ENCODE results near the gene FAM13C. TPM values are rescaled to one million over a fixed set of nuclear protein-coding genes. Genes with fewer than 3 reads are reported as not detected.
A peak's percentile ranks its signal among the peaks of the same experiment; 100 is the strongest.

Gene FAM13C
- polyA plus RNA-seq, 3 donors from 2014 or later: not detected

GRCh38 chr10:59272061-59272460, 90.3 kb downstream of the FAM13C start:
- DNase-seq: no peak
- H3K27me3 Mint-ChIP-seq (ENCODE audit: low read depth in 3 of 3): peaks cover 0 to 3% (median 0%) of the 10 kb centered on the region in 3 donors
- peaks cover 0 to 20% (median 9%) of the 10 kb centered on the region in 6 donors for H3K9me3 Mint-ChIP-seq
- no peaks in the 10 kb centered on the region for H3K36me3 Mint-ChIP-seq
- no peaks in the 10 kb centered on the region for H3K4me1 Mint-ChIP-seq
- H3K27ac Mint-ChIP-seq: no peak overlapping the region
- H3K4me3 Mint-ChIP-seq: no peak overlapping the region

- no peak for DNase-seq
- H3K27ac Mint-ChIP-seq: no peak overlapping the region
- H3K4me3 Mint-ChIP-seq: no peak overlapping the region
- peaks cover 0 to 3% (median 0%) of the 10 kb centered on the region in 3 donors for H3K27me3 Mint-ChIP-seq (ENCODE audit: low read depth in 3 of 3)
- H3K36me3 Mint-ChIP-seq: no peaks in the 10 kb centered on the region
- no peaks in the 10 kb centered on the region for H3K4me1 Mint-ChIP-seq
- peaks cover 0 to 22% (median 12%) of the 10 kb centered on the region in 6 donors for H3K9me3 Mint-ChIP-seq
Observed at GRCh38 chr10:59271160-59271559, 91.2 kb downstream of the FAM13C start.

GRCh38 chr10:59270492-59270891, 91.9 kb downstream of the FAM13C start:
- Mint-ChIP-seq H3K36me3 (no peaks in the 10 kb centered on the region), H3K27ac (no peak overlapping the region), H3K4me1 (no peaks in the 10 kb centered on the region), H3K27me3 (ENCODE audit: low read depth in 3 of 3) (peaks cover 0 to 3% (median 0%) of the 10 kb centered on the region in 3 donors), H3K9me3 (peaks cover 2 to 26% (median 13%) of the 10 kb centered on the region in 6 donors), H3K4me3 (no peak overlapping the region)
- no peak for DNase-seq

DNA sequence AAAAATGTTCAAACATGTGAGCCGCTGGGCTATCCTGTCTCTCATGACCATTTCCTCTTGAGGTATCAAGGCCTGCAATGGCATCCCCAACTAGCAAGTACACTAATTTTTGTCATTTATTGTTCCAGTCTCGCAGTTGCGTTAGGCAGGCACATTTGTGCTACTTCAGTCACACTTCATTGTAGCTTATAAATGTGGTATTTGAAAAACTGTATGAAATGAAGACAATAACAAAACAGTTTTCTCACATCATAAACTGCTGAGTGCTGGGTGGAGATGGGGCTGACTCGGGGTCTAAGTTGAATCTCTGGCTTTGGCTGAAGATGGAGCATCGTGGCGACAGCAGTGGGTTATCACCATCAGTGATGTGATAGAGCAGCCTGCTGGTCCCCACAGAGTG, 92.7 kb downstream of the FAM13C start:
- Mint-ChIP-seq H3K9me3 (peaks cover 2 to 26% (median 11%) of the 10 kb centered on the region in 6 donors), H3K36me3 (no peaks in the 10 kb centered on the region), H3K27ac (no peak overlapping the region), H3K27me3 (ENCODE audit: low read depth in 3 of 3) (peaks cover 0 to 3% (median 0%) of the 10 kb centered on the region in 3 donors), H3K4me1 (no peaks in the 10 kb centered on the region), H3K4me3 (no peak overlapping the region)
- DNase-seq: no peak

DNA sequence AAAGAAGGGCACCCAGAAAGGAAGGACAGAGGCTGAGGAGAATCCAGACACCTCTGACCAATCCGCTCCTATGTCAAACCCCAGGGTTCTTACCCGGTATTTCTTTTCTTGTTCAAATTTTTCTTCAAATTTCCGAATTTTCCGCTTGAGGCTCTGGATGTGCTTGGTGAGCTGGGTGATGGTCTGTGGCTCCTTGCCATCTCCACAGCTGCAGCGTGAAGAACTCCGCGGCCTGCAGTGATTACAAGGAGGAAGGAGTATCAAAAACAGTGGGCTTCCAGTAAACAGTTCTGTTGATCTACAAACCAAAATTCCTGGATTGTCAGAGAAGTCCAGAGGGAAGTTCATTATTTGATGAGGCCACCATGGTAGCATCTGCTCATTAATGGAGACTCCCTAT, 93.9 kb downstream of the FAM13C start:
- H3K4me1 Mint-ChIP-seq: no peaks in the 10 kb centered on the region
- no peak overlapping the region for H3K4me3 Mint-ChIP-seq
- H3K36me3 Mint-ChIP-seq: no peaks in the 10 kb centered on the region
- H3K27ac Mint-ChIP-seq: no peak overlapping the region
- H3K27me3 Mint-ChIP-seq (ENCODE audit: low read depth in 3 of 3): peaks cover 0 to 3% (median 0%) of the 10 kb centered on the region in 3 donors
- H3K9me3 Mint-ChIP-seq: peaks cover 2 to 26% (median 11%) of the 10 kb centered on the region in 6 donors
- no peak for DNase-seq

- peaks cover 2 to 26% (median 9%) of the 10 kb centered on the region in 6 donors for H3K9me3 Mint-ChIP-seq
- H3K4me3 Mint-ChIP-seq: no peak overlapping the region
- H3K27me3 Mint-ChIP-seq (ENCODE audit: low read depth in 3 of 3): peaks cover 0 to 3% (median 0%) of the 10 kb centered on the region in 3 donors
- H3K27ac Mint-ChIP-seq: no peak overlapping the region
- no peaks in the 10 kb centered on the region for H3K4me1 Mint-ChIP-seq
- H3K36me3 Mint-ChIP-seq: no peaks in the 10 kb centered on the region
- DNase-seq: no peak
Observed at GRCh38 chr10:59266321-59266720, 96.0 kb downstream of the FAM13C start.

GRCh38 chr10:59265141-59265540, 97.2 kb downstream of the FAM13C start:
- no peak overlapping the region for H3K27ac Mint-ChIP-seq
- H3K27me3 Mint-ChIP-seq (ENCODE audit: low read depth in 3 of 3): no peaks in the 10 kb centered on the region
- H3K9me3 Mint-ChIP-seq: peaks cover 0 to 25% (median 5%) of the 10 kb centered on the region in 6 donors
- no peak for DNase-seq
- H3K4me3 Mint-ChIP-seq: no peak overlapping the region
- no peaks in the 10 kb centered on the region for H3K36me3 Mint-ChIP-seq
- H3K4me1 Mint-ChIP-seq: no peaks in the 10 kb centered on the region

DNA sequence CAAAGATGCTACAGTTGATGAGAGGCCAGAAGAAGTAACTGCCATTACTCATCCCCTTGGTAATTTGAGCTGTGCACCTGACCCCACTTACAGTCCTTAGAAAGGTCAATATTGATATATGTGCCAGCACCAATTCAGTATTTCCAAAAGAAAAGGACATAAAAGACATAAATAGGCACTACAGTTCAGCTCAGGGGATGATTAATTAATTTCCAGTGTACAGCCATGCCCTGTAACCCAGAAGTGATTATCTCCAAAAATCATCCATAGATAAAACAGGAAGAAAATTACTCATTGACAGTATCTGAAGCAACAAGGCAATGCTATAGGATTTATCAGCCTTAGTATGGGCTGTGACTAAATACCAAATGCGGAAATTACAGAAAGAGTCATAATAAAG, 103.5 kb downstream of the FAM13C start:
- Mint-ChIP-seq H3K36me3 (no peaks in the 10 kb centered on the region), H3K27ac (no peak overlapping the region), H3K27me3 (ENCODE audit: low read depth in 3 of 3) (peaks cover 0 to 2% (median 0%) of the 10 kb centered on the region in 3 donors), H3K4me1 (no peaks in the 10 kb centered on the region), H3K4me3 (no peak overlapping the region), H3K9me3 (peaks cover 0 to 10% (median 2%) of the 10 kb centered on the region in 6 donors)
- no peak for DNase-seq

DNA sequence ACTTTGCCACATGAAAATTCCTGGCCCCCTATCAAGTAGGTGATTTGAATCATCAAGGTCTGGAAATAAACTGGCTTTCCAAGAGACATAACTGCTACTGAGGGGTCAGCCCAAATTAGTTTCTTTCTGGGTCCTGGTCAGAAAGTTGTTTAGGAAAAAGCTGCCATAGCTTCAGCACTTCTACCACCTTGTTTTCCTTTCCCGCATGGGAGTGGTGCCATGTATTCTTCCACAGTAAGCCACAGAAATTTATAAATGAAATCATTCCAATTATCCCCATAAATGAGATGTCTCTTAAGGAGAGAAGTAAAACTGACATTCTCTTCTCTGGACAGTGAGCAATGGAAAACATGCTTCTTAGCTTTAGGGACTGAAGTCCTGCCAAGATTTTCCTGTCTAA, 105.1 kb downstream of the FAM13C start:
- Mint-ChIP-seq H3K27ac (no peak overlapping the region), H3K36me3 (no peaks in the 10 kb centered on the region)

DNA sequence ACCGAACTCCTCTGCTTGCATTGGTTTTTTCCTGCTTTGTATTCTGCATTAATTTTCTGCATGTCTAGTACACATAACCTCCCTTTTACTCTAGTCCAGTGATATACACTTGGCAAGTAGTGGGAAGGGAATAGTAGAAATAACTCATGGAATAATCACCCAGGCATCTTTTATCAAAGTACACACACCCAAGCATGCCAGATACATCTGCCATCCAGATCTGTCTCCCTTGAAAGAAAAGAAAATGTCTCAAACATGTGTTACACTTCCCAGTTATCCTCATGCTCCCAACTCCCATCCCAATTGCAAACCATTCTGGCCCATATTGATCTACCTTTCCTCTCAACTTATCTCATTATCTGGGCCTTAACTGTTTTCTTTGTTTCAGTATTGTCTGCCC, 106.9 kb downstream of the FAM13C start:
- H3K27me3 Mint-ChIP-seq (ENCODE audit: low read depth in 3 of 3): peaks cover 0 to 2% (median 0%) of the 10 kb centered on the region in 3 donors
- H3K9me3 Mint-ChIP-seq: peaks cover 0 to 10% (median 3%) of the 10 kb centered on the region in 6 donors
- no peaks in the 10 kb centered on the region for H3K4me1 Mint-ChIP-seq
- no peak for DNase-seq
- H3K27ac Mint-ChIP-seq: no peak overlapping the region
- no peak overlapping the region for H3K4me3 Mint-ChIP-seq
- H3K36me3 Mint-ChIP-seq: no peaks in the 10 kb centered on the region

More for the DNA sequence above, 105.1 kb downstream of the FAM13C start:
- Mint-ChIP-seq H3K4me1 (no peaks in the 10 kb centered on the region), H3K9me3 (peaks cover 0 to 5% (median 1%) of the 10 kb centered on the region in 6 donors), H3K27me3 (ENCODE audit: low read depth in 3 of 3) (peaks cover 0 to 2% (median 0%) of the 10 kb centered on the region in 3 donors), H3K4me3 (no peak overlapping the region)
- no peak for DNase-seq

GRCh38 chr10:59252491-59252890, 109.9 kb downstream of the FAM13C start:
- Mint-ChIP-seq H3K9me3 (peaks cover 0 to 10% (median 2%) of the 10 kb centered on the region in 6 donors), H3K27me3 (ENCODE audit: low read depth in 3 of 3) (peaks cover 0 to 2% (median 0%) of the 10 kb centered on the region in 3 donors), H3K4me1 (no peaks in the 10 kb centered on the region), H3K36me3 (no peaks in the 10 kb centered on the region), H3K4me3 (no peak overlapping the region), H3K27ac (no peak overlapping the region)
- DNase-seq: no peak

GRCh38 chr10:59245686-59246085, 116.7 kb downstream of the FAM13C start:
- H3K27me3 Mint-ChIP-seq (ENCODE audit: low read depth in 3 of 3): peaks cover 0 to 2% (median 0%) of the 10 kb centered on the region in 3 donors
- no peaks in the 10 kb centered on the region for H3K4me1 Mint-ChIP-seq
- H3K9me3 Mint-ChIP-seq: peaks cover 0 to 6% (median 0%) of the 10 kb centered on the region in 6 donors
- no peaks in the 10 kb centered on the region for H3K36me3 Mint-ChIP-seq
- H3K4me3 Mint-ChIP-seq: no peak overlapping the region
- H3K27ac Mint-ChIP-seq: no peak overlapping the region
- no peak for DNase-seq

- H3K27ac Mint-ChIP-seq: no peak overlapping the region
- DNase-seq: no peak
- no peaks in the 10 kb centered on the region for H3K4me1 Mint-ChIP-seq
- H3K4me3 Mint-ChIP-seq: no peak overlapping the region
- peaks cover 0 to 2% (median 0%) of the 10 kb centered on the region in 3 donors for H3K27me3 Mint-ChIP-seq (ENCODE audit: low read depth in 3 of 3)
- H3K9me3 Mint-ChIP-seq: peaks cover 0 to 6% (median 0%) of the 10 kb centered on the region in 6 donors
- no peaks in the 10 kb centered on the region for H3K36me3 Mint-ChIP-seq
Observed at GRCh38 chr10:59244871-59245270, 117.5 kb downstream of the FAM13C start.

GRCh38 chr10:59243611-59244195, 118.6 kb downstream of the FAM13C start:
- no peak overlapping the region for H3K4me3 Mint-ChIP-seq
- no peak for DNase-seq
- no peaks in the 10 kb centered on the region for H3K4me1 Mint-ChIP-seq
- peak overlapping the region in 1 of 6 donors; percentile 15 for H3K27ac Mint-ChIP-seq
- no peaks in the 10 kb centered on the region for H3K36me3 Mint-ChIP-seq
- H3K9me3 Mint-ChIP-seq: peaks cover 0 to 6% (median 1%) of the 10 kb centered on the region in 6 donors
- H3K27me3 Mint-ChIP-seq (ENCODE audit: low read depth in 3 of 3): peaks cover 0 to 2% (median 0%) of the 10 kb centered on the region in 3 donors

GRCh38 chr10:59242991-59243390, 119.4 kb downstream of the FAM13C start:
- Mint-ChIP-seq H3K4me3 (no peak overlapping the region), H3K36me3 (no peaks in the 10 kb centered on the region), H3K27ac (no peak overlapping the region), H3K9me3 (peaks cover 0 to 6% (median 1%) of the 10 kb centered on the region in 6 donors), H3K4me1 (no peaks in the 10 kb centered on the region), H3K27me3 (ENCODE audit: low read depth in 3 of 3) (peaks cover 0 to 2% (median 0%) of the 10 kb centered on the region in 3 donors)
- DNase-seq: no peak

All from immature natural killer cell (primary cell).